Coronary artery (tissue), 2 donors: Measurements from ENCODE around the gene TM4SF18.
A peak's percentile ranks its signal among the peaks of the same experiment; 100 is the strongest.

Experiments
- DNase-seq: peaks from one replicate; pipeline ENCODE4 v3.0.0-alpha.2; 2017; ENCODE audit warnings: low spot score
- H3K27ac ChIP-seq, 2 donors: fragments of 200-600 bp; sonication (generic); one replicate each; pipeline ENCODE4 v1.5.1; 2016 to 2019
- H3K4me3 ChIP-seq: fragments of 200-600 bp; sonication (generic); 2 replicates; pipeline ENCODE4 v1.5.1; 2016; ENCODE audit warnings: mild to moderate bottlenecking, moderate library complexity
- TF ChIP-seq, protein P1 (sequence below): fragments of 200-600 bp; sonication (generic); IDR thresholded peaks from one replicate; pipeline ENCODE4 v1.5.1; 2019; ENCODE audit warnings: antibody characterized with exemption

TM4SF18 gene

DNA sequence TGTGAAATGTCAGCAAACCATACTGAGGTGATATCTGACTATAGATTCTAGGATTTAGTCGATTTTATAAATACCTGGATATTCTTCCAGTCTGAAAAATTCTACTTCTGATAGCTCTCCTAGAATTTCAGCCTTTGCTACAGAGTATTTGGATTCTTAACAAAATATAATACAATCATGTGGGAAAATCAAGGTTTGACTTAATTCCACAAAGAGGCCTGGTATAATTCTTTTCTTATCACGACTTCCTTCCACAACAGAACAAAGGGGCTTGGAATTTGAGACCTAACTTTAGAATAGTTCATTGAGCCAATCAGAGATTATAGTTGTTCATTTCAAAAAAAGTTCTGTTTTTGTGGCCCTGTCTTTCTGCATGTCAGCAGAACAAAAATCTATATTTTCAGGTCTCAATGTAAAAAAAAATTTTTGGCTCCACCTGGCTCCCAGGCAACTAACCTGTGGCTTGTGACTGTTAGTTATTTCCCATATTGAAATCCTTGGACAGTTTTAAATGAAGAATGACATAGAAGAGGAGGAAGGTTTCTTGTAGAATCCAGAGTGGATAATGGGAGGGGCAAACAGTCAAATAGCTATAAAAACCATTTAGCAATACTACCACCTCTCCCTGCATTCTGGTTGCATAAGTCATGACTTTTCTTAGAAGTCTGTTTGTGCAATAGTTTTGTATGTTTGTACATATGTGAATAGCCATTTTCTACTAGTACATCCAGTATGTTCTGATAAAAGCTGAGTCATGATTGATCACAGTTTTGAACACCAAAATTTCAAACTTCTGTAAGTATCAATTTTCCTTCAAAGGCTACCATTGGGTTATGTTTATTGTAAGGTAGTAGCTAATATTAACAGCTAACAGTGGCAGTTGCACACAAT, 40.0 kb upstream of the TM4SF18 start:
- Histone ChIP-seq H3K27ac (peak overlapping the region in 1 of 2 donors; percentile 70), H3K4me3 (peak overlapping the region; percentile 21)
- TF ChIP-seq, protein P1, sequence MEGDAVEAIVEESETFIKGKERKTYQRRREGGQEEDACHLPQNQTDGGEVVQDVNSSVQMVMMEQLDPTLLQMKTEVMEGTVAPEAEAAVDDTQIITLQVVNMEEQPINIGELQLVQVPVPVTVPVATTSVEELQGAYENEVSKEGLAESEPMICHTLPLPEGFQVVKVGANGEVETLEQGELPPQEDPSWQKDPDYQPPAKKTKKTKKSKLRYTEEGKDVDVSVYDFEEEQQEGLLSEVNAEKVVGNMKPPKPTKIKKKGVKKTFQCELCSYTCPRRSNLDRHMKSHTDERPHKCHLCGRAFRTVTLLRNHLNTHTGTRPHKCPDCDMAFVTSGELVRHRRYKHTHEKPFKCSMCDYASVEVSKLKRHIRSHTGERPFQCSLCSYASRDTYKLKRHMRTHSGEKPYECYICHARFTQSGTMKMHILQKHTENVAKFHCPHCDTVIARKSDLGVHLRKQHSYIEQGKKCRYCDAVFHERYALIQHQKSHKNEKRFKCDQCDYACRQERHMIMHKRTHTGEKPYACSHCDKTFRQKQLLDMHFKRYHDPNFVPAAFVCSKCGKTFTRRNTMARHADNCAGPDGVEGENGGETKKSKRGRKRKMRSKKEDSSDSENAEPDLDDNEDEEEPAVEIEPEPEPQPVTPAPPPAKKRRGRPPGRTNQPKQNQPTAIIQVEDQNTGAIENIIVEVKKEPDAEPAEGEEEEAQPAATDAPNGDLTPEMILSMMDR = no peak
- no peak for DNase-seq

DNA sequence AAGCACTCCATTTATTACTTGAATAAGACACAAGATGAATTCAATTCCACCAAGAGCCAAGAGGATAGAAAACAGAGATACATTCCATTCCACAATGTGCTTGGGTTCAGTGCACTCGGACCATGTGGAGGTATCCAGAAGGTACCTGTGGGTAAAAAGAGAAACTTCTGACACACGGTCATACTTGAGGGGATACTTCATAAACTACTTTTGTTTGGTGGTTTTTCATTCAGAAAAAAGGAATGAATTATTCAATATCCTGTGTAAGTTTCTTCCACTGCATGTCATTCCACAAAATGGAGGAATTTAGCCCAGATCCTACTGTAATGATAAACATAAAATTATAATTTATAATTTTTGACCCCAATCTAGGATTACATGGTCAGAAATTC, 38.3 kb upstream of the TM4SF18 start:
- peak overlapping the region; percentile 5 to 69 for H3K27ac ChIP-seq
- DNase-seq = no peak
- peak overlapping the region; percentile 47 for H3K4me3 ChIP-seq
- TF ChIP-seq, protein P1 = no peak

DNA sequence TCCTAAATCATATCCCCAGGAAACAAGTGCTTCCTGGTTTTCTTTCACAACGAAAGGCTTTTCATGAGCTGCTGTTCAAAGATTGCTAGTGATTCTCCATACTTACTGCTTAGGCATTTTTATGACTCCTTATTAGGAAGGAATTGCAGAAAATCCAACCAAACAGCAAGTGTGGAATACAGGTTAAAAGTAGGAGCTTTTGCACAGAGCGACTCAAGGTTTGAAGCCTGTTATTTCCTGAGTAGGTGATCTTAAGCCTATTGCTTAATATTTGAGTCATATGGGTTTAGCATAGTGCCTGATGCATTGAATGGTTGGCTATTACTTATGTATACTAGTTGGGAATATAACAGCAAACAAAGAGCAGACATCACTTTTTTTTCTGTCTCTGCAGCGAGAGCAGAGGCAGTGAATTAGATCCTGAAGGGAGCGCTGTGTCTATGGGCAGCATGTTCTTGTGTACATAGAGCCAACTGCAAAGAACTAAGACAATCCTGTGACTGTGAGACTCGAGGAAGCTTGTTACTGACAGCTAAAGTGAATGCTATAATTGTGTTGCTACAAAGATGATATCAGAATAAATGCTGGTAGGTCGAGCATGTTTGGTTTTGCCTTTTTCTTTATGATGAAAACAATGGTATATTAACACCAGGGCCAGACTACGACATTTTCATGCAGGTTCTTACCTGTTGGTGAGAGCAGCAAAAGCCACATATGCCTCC, 37.7 kb upstream of the TM4SF18 start:
- no peak for DNase-seq
- H3K27ac ChIP-seq = peak overlapping the region; percentile 5 to 69
- TF ChIP-seq, protein P1 = no peak
- H3K4me3 ChIP-seq = peak overlapping the region; percentile 47

DNA sequence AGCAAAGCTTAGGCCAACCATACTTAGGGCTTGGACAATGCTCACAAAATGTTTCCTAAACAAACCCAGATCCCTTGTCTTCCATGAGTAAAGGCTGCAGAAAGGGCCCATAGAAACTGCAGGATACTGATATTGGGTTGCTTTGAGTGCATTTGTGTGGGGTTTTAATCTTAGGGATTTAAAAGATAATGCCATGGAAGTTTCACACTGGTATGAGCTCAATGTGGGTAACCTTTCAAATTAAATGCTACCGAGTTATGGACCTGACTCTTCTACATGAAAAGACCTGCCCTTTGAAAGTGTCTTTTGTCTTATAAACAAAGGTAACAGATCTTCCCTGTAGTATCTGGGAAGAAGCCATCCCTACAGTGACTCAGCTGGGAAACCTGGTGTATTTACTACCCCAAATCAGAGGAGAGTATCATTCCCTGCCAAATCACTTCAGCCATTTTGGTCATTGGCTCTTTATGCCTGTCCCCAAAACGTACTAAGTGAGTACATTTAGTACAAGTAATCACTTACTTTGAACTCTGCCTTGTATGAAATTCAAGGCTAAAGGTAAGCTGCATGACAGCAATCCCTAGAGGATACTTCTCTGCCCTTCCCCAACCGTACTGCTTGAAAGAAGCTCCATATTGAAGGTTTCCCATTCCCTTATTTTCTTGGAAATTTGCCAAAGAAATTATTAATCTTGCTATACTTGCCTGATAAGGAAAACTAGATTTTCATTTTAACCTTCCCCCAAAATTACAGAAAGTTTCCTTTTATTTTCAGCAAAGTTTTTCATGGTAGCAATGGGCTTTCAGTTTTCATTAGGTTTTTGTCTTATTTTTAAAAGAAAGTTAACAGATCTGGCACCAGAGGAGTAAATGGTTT, 36.8 kb upstream of the TM4SF18 start:
- Histone ChIP-seq H3K4me3 (no peak overlapping the region), H3K27ac (peak overlapping the region; percentile 8 to 70)
- no peak for DNase-seq
- TF ChIP-seq, protein P1 = no peak

DNA sequence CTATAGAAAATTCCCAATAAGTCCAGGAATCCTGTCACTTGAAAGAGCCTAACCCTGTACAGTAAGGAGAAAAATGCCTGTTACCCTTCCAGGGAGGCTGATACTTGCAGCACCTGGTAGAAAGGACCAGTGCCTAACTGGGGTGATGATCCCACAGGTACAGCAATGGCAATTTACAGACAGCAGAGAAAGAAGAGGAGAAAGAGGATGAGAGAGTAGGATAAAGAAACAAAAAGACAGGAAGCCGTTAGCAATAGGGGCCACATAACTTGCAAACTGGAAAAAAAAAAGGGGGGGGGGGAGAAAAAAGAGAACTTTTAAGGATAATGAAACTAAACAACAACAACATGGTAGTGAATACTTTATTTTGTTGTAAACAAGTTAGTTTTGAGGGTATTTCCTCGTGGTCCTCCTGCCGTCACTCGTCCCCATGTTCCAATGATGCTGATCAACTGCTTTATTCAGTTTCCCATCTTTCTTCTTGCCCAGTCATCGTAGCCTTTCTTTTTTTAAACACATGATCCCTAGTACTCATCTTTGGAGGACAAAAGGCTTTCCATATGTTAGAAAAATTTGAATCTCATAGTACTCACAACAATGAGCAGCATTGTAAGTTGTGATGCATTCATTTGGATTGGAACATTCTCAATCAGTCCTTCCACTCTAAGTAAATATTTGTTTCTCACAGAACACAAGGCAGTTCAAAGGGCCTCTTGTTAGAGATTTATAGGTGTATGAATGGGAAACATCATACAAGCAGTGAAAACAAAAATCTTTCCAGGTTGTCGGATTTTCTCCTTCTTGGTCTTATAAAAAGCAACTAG, 35.5 kb upstream of the TM4SF18 start:
- Histone ChIP-seq H3K4me3 (no peak overlapping the region), H3K27ac (no peak overlapping the region)
- DNase-seq = no peak
- TF ChIP-seq, protein P1 = no peak

DNA sequence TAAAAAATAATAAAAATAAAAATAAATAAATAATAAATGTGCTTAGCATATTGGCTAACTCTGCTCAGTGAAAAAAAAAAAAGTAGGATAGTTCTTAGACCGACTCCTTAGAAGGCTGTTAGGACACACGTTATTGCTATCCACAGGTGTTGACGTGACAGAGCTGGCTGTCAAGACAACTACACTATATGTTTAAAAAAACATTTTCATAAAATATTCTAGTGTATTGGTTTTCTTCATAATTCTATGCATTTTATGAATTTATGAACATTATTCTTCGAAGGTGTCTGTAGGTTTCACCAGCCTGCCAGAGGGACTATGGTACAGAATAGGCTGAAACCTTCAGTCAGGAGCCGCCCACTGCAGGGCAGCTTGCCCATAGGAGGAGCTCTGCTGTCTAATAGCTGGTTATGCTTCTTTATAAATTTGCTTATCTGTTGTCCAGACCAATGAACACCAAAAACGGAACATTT, 34.8 kb upstream of the TM4SF18 start:
- no peak for DNase-seq
- Histone ChIP-seq H3K4me3 (no peak overlapping the region), H3K27ac (no peak overlapping the region)
- TF ChIP-seq, protein P1 = no peak
